Nephron (organoid): ENCODE measurements around the gene CCDC175.

Experiments used
- H3K27ac Mint-ChIP-seq, 3 experiments: 2 replicates each; pipeline ENCODE4 v1.8.0; 2020; ENCODE audit warnings: mixed read lengths in 3 of 3, mild to moderate bottlenecking in 2 of 3, moderate library complexity in 1 of 3
- H3K27me3 Mint-ChIP-seq: 2 replicates; pipeline ENCODE4 v1.8.0; 2021; ENCODE audit warnings: low read depth, mild to moderate bottlenecking, moderate library complexity, mixed read lengths
- H3K36me3 Mint-ChIP-seq: 2 replicates; pipeline ENCODE4 v1.8.0; 2020; ENCODE audit warnings: low read depth, mixed read lengths
- H3K4me1 Mint-ChIP-seq: 2 replicates; pipeline ENCODE4 v1.8.0; 2020; ENCODE audit warnings: mixed read lengths
- H3K4me3 Mint-ChIP-seq, 3 experiments: 2 replicates each; pipeline ENCODE4 v1.8.0; 2020; ENCODE audit warnings: mild to moderate bottlenecking in 3 of 3, mixed read lengths in 3 of 3, moderate library complexity in 2 of 3
- H3K9me3 Mint-ChIP-seq: 2 replicates; pipeline ENCODE4 v1.8.0; 2020; ENCODE audit warnings: mixed read lengths
- TF ChIP-seq, protein P1 (sequence below), 3 experiments: fragments of 200-600 bp; sonication (generic); IDR thresholded peaks; one replicate each; pipeline ENCODE4 v1.5.0; 2021; ENCODE audit warnings: antibody characterized with exemption in 3 of 3; ENCODE audit not compliant: unreplicated experiment in 3 of 3

The CCDC175 gene

DNA sequence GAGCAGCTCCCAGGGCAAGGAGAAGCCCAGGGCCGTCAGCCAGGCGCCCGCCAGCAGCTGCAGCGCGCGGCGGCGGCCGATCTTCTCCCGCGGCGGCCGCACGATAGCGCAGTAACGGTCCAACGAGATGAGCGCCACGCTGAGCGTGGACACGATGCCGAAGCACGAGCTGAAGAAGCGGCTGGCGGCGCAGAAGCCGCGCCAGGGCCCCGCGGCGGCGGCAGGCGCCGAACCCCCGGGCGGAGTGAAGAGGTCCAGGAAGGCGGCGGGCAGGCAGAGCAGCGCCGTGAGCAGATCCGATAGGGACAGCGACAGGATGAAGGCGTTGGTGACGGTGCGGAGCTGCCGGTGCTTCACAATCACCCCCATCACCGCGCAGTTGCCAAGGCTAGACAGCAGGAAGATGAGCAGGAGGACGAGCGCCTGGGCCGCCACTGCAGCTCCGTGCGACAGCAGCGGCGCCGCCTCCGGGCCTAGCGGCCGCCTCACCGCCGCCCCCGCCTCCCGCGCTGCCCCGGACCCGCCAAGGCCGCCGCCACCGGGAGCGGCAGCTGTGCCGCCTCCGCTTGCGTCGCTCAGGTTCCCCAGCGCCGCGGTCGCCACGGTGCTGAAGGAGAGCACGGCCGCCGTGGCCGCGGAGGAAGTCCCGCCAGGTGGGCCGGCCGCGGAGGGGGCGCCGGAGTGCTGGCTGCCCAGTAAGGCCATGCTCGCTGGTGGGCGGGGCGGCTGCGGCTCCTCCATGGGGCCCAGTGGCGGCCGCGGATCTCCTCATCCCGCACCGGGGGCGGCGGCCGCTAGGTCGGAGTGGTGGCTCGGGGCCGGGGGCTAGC is 111.9 kb downstream of the CCDC175 start:
- Mint-ChIP-seq H3K4me3 (peak overlapping the region; percentile 87 to 92 (median 91)), H3K27ac (peak overlapping the region in 2 of 3 experiments; percentile 62 to 71), H3K4me1 (no peaks in the 10 kb centered on the region), H3K36me3 (peaks cover 15% of the 10 kb centered on the region), H3K9me3 (no peaks in the 10 kb centered on the region), H3K27me3 (peaks cover 6% of the 10 kb centered on the region)
- TF ChIP-seq, protein P1, sequence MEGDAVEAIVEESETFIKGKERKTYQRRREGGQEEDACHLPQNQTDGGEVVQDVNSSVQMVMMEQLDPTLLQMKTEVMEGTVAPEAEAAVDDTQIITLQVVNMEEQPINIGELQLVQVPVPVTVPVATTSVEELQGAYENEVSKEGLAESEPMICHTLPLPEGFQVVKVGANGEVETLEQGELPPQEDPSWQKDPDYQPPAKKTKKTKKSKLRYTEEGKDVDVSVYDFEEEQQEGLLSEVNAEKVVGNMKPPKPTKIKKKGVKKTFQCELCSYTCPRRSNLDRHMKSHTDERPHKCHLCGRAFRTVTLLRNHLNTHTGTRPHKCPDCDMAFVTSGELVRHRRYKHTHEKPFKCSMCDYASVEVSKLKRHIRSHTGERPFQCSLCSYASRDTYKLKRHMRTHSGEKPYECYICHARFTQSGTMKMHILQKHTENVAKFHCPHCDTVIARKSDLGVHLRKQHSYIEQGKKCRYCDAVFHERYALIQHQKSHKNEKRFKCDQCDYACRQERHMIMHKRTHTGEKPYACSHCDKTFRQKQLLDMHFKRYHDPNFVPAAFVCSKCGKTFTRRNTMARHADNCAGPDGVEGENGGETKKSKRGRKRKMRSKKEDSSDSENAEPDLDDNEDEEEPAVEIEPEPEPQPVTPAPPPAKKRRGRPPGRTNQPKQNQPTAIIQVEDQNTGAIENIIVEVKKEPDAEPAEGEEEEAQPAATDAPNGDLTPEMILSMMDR (IDR thresholded peaks at IDR 0.05; ENCODE audit: unreplicated experiment in 3 of 3) = no peak

DNA sequence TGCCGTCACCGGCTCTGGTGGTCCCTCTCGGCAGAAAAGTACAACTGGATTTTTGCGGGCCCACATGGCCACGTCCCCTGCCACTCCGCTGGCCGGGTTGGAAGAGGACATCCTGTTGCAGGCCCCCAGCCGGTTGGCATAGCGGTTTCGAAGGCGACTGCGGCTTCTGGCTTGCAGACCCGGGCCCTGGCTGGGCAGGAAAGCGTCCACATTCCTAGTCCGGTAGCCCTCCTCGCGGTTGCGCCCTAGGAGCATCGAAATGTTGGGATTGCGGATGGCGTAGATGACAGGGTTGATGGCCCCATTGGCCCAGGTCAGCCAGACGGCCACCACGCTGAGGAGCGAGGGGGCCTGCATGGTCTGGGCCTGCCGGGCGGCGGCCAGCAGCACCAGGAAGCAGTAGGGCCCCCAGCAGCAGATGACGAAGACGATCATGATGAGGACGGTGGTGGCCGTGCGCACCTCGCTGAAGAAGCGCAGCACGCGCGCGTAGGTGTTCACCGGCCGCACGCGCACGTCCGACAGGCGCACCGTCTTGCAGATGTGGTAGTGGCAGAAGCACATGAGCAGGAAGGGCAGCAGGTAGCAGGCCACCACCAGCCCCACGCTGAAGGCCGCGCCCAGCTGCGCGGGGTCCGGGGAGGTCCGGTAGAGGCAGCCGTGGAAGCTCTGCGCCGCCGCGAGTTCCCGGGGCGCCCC is 112.7 kb downstream of the CCDC175 start:
- H3K9me3 Mint-ChIP-seq = no peaks in the 10 kb centered on the region
- peak overlapping the region in 1 of 3 experiments; percentile 62 for H3K27ac Mint-ChIP-seq
- peak overlapping the region; percentile 84 to 91 (median 87) for H3K4me3 Mint-ChIP-seq
- peaks cover 6% of the 10 kb centered on the region for H3K27me3 Mint-ChIP-seq
- TF ChIP-seq, protein P1 (IDR thresholded peaks at IDR 0.05; ENCODE audit: unreplicated experiment in 3 of 3) = no peak
- H3K36me3 Mint-ChIP-seq = peaks cover 19% of the 10 kb centered on the region
- no peaks in the 10 kb centered on the region for H3K4me1 Mint-ChIP-seq

DNA sequence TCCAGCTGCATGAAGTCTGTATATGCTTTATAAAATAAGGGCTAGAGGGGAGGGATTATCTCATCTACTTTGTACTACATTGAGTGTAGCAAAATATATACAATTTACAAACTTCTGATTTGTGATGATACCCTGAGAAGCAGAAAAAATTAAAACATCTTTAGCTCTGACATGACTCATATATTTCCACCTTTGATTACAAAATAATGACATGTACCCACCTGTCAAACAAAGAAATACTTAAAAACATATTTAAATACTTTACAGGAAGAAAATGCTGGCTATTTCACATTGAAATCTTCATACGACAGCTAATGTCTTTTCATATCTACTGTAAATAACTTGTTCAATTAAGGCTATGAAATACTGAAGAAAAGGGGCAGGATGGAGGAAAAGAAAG is 114.7 kb downstream of the CCDC175 start:
- H3K9me3 Mint-ChIP-seq = peaks cover 10% of the 10 kb centered on the region
- H3K27ac Mint-ChIP-seq = no peak overlapping the region
- H3K4me1 Mint-ChIP-seq = no peaks in the 10 kb centered on the region
- TF ChIP-seq, protein P1 (IDR thresholded peaks at IDR 0.05; ENCODE audit: unreplicated experiment in 3 of 3) = no peak
- H3K36me3 Mint-ChIP-seq = peaks cover 39% of the 10 kb centered on the region
- H3K27me3 Mint-ChIP-seq = peaks cover 6% of the 10 kb centered on the region
- no peak overlapping the region for H3K4me3 Mint-ChIP-seq

DNA sequence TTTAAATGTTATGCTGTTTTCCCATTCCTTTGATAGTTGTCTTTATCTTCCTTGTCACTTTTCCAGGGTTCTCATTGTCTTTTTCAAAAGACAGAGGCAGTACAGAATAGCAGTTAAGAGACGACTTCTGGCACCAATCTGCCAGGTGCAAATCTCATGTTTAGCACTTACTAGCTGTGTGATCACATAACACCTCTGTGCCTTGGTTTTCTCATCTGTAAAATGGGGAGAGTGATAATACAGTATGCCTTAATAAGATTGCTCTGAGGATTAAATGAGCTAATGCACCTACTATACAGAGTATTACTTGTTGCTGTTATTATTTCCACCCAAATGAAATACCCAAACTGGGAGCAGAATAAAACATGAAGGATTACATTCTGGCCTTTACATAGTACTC is 116.2 kb downstream of the CCDC175 start:
- TF ChIP-seq, protein P1 (IDR thresholded peaks at IDR 0.05; ENCODE audit: unreplicated experiment in 3 of 3) = no peak
- Mint-ChIP-seq H3K4me3 (no peak overlapping the region), H3K36me3 (peaks cover 52% of the 10 kb centered on the region), H3K27ac (no peak overlapping the region), H3K4me1 (no peaks in the 10 kb centered on the region), H3K9me3 (peaks cover 12% of the 10 kb centered on the region), H3K27me3 (peaks cover 6% of the 10 kb centered on the region)

DNA sequence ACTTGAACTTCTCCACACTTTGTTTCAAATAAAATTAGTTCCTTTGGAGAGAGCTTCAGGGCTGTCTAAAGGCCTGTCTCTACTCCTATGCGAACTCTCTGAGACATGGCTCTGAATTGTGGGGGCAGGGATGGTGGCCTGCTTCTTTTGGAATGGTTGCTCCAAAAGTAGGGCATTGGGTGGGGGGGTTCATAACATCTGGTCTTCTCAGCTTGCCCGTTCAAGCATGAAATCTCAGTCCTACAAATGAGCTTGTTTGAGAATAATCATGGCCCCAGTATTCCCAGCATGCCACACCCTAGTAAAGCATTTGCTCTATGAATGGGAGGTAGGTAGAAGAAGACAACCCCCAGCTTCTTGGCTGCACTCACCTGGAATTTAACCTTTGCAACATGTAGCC is 118.1 kb downstream of the CCDC175 start:
- TF ChIP-seq, protein P1 (IDR thresholded peaks at IDR 0.05; ENCODE audit: unreplicated experiment in 3 of 3) = no peak
- peaks cover 12% of the 10 kb centered on the region for H3K9me3 Mint-ChIP-seq
- H3K27ac Mint-ChIP-seq = no peak overlapping the region
- H3K36me3 Mint-ChIP-seq = peaks cover 66% of the 10 kb centered on the region
- no peaks in the 10 kb centered on the region for H3K4me1 Mint-ChIP-seq
- peaks cover 2% of the 10 kb centered on the region for H3K27me3 Mint-ChIP-seq
- no peak overlapping the region for H3K4me3 Mint-ChIP-seq
